Esophagus squamous epithelium (tissue), 4 donors: ENCODE results near the gene KRT78.

Source experiments
- CTCF ChIP-seq, 6 experiments: fragments of 450-650 bp in 4 of 6; fragments of 200-600 bp in 2 of 6; sonication (generic) in 2 of 6; IDR thresholded peaks; one replicate each; pipeline ENCODE4 v1.5.1; 2016 to 2019; ENCODE audit warnings: antibody characterized with exemption in 6 of 6, mild to moderate bottlenecking in 4 of 6, moderate library complexity in 4 of 6
- POLR2A ChIP-seq, 4 donors: fragments of 450-650 bp; IDR thresholded peaks; one replicate each; pipeline ENCODE4 v1.6.1; 2017; ENCODE audit warnings: antibody characterized with exemption in 4 of 4, mild to moderate bottlenecking in 4 of 4, moderate library complexity in 3 of 4

- TF ChIP-seq CTCF (IDR thresholded peaks at IDR 0.05) (no peak), POLR2A (IDR thresholded peaks at IDR 0.05) (no peak)
Measured at GRCh38 chr12:52828156-52828555, 20.6 kb downstream of the KRT78 start.
